ENCODE results near the gene RNF150.

Gene RNF150

GRCh38 chr4:141023051-141023450 lies 110.2 kb downstream of the RNF150 start:
- DNase-seq (ENCODE audit: low read depth) = no peak

DNA sequence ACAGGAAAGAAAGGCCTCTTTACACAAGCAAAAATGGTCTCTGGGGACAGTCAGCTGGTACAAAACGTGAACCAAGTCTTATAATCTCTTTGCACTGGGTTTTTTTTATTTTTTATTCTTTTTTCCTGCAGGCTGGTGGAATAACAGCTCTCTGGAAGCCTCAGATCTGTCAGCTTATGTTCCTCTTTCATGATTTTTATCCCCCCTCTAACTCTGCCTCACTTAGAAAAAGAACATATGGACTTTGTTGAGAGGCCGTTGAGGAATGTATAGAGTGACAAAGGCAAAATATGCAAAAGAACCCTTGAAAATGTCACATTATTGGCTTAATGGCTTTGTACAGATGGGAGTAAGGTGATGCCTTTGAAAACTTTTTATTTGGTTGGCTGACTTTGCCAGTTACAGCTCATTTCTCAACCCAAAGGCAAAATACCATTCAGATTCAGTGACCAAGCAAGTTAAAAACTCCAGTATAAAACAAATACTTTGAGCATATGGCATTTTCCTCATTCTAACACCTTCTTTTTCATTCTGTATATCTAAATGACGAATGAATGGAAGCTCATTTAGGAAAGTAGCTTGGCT lies 111.1 kb downstream of the RNF150 start:
- no peak for DNase-seq (ENCODE audit: low read depth)

GRCh38 chr4:141021397-141022110 lies 111.7 kb downstream of the RNF150 start:
- no peak for DNase-seq (ENCODE audit: low read depth)

GRCh38 chr4:141020801-141021261 lies 112.4 kb downstream of the RNF150 start:
- no peak for DNase-seq (ENCODE audit: low read depth)

- DNase-seq (ENCODE audit: low read depth) = no peak
Observed at GRCh38 chr4:141019768-141020167, 113.5 kb downstream of the RNF150 start.

DNA sequence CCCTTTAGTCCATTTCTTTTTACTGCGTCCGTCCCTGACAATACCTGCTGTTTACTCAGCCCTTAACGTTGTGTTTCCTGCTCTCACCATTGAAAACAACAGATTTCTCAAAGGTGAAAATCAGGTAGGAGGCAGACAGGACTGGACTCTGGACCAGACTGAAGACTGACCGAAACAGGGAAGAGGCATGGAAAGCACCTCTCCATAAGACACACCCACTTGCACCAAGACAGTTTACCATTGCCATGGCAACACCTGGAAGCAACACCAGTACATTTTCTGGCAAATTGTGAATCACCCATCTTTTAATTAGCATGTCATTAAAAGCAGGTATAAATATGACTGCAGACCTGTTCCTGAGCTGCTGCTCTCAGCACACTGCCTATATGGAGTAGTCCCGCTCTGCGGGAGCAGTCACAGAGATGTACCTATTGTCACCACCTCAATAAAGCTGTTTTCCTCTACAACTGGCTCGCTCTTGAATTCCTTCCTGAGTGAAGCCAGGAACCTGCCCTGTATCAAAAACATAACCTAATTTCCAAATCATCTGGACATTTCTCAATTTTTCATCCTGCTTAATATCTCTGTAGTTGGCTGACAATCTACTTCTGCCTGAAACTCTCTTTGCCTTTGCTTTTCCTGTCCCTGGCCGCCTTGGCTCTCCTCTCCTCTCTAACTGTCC lies 117.0 kb downstream of the RNF150 start:
- no peak for DNase-seq (ENCODE audit: low read depth)

DNA sequence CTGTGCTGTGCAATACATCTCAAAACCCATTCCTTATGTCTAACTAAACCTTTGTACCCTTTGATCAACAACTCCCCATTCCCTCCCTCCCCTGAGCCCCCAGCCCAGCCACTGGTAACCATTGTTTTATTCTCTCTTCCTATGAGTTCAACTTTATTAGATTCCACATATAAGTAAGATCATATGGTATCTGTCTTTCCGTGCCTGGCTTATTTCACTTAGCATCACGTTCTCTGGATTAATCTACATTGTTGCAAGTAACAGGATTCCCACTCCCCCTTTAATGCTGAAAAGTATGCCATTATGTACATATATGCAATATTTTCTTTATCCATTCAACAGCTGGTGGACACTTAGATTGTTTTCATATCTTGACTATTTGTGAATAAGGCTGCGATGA lies 119.4 kb downstream of the RNF150 start:
- DNase-seq (ENCODE audit: low read depth) = no peak

- no peak for DNase-seq (ENCODE audit: low read depth)
Observed at GRCh38 chr4:141011901-141012315, 121.4 kb downstream of the RNF150 start.

DNA sequence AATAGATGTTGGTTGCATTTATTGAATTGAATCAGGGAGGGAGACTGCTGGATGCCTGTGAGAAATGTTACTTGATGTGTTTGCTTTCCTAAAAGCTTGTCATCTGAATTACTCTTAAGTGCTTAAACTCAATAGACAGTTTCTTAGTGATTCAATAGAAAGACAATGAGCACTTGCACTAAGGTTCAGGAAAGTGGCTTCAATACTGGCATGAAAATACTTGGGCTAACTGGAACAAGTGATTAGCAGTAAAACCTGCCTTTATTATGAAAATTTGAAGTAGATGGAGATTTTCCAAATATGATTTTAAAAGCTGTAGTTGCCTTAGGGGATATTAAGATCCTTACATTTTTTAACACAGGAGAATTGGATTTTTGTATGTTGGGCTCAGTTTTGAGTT lies 123.3 kb downstream of the RNF150 start:
- DNase-seq (ENCODE audit: low read depth) = no peak

GRCh38 chr4:141009129-141009528 lies 124.1 kb downstream of the RNF150 start:
- DNase-seq (ENCODE audit: low read depth) = no peak

- no peak for DNase-seq (ENCODE audit: low read depth)
Observed at GRCh38 chr4:141006242-141006802, 126.9 kb downstream of the RNF150 start.

DNA sequence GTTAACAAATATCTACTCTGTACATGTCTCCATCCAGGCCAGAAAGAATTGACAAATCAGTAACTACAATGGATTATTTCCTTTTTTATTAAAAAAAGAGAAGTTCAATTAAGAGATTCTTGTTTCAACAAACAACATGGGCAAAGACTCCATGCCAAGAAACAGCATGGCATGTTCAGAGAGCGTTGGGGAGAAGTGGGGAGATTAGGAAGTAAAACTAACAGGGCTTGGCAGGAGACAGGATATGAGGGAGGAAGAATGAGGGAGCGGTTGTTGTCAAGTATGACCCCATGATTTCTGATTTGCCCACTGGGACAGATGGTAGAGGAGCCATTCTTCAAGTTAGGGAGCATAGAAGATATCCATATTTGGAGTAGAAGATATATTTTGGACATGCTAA lies 128.4 kb downstream of the RNF150 start:
- DNase-seq (ENCODE audit: low read depth) = no peak

GRCh38 chr4:141003193-141003592 lies 130.1 kb downstream of the RNF150 start:
- DNase-seq (ENCODE audit: low read depth) = no peak

DNA sequence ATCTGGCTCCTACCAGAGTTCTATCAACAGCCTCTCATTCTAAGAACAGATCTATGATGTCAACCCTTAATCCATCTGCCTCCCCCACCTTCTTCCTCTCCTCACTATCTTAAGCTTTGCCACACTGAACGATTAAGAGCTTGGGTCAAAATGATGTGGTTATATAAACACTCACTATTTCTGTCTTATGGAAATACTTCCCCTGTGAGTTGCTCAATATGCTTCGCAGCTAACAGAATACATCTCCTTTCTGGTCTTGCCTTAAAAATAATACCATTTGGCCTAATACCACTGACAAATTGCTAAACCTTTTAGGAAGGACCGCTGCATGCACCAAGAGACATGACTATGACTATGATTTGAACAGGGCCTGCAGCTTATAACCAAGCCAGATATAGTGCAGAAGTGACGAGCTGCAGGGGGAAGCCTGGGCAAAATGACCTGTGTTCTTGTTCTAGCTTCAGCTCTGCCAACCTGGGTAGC lies 130.9 kb downstream of the RNF150 start:
- DNase-seq (ENCODE audit: low read depth) = no peak

DNA sequence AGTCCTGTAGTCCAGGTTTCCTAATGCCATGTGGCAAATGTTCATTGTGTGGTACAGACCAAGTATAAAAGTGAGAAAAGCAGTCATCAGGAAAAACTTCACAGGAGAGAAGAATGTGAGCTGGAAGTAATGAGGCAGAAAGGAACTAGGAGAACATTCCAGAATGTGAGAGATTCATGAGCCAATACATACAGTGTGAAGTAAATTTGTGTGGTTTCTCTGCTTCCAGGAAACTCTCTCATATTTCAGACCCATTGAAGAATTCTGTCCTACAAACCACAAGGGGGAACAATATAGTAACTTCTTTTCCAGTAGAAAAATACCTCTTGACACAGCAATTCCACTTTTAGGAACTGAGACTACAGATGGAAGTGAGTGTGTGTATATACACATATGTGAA lies 136.5 kb downstream of the RNF150 start:
- DNase-seq (ENCODE audit: low read depth) = peak; percentile 1

- no peak for DNase-seq (ENCODE audit: low read depth)
Observed at GRCh38 chr4:140995058-140995457, 138.2 kb downstream of the RNF150 start.

DNA sequence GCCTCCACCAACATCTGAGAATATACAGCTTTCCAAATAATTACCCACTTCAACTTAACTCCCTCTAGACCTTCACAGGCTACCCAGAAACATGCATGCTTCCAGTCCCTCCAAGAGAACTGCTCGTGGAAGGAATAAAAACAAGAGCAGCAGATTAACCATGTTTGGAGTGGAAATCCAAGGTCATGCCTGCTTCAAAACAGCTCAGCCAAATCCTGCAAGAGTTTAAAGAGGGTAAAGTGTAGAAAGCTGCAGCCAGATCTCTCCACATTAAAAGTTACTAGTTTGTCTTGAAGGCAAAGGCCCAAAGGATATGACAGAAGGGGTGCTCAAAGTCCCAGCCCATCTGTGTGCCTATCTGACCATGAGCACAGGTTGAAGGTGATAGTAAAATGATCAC lies 139.3 kb downstream of the RNF150 start:
- DNase-seq (ENCODE audit: low read depth) = no peak

- DNase-seq (ENCODE audit: low read depth) = no peak
Observed at GRCh38 chr4:140993370-140993769, 139.9 kb downstream of the RNF150 start.

GRCh38 chr4:140989944-140990343 lies 143.3 kb downstream of the RNF150 start:
- no peak for DNase-seq (ENCODE audit: low read depth)

GRCh38 chr4:140986045-140986444 lies 147.2 kb downstream of the RNF150 start:
- DNase-seq (ENCODE audit: low read depth) = no peak

GRCh38 chr4:140982613-140983340 lies 150.5 kb downstream of the RNF150 start:
- DNase-seq (ENCODE audit: low read depth) = no peak

Data from ELR (cell line).